ENCODE measurements around the gene OR14I1.
"Not testable (repeated sequence)": the region's sequence is repeated elsewhere in the genome, so short reads cannot be mapped to it uniquely, and the experiment has no call there.

The OR14I1 gene

GRCh38 chr1:248691567-248692155 is 10.9 kb downstream of the OR14I1 start:
- no peak for TF ChIP-seq CTCF (IDR thresholded peaks at IDR 0.05; ENCODE audit: control insufficient read depth, extremely low read depth, insufficient read depth)
- DNase-seq (ENCODE audit: low read depth), result no peak
- no peak overlapping the region for H3K4me3 ChIP-seq (ENCODE audit: low read depth, low read length)

DNA sequence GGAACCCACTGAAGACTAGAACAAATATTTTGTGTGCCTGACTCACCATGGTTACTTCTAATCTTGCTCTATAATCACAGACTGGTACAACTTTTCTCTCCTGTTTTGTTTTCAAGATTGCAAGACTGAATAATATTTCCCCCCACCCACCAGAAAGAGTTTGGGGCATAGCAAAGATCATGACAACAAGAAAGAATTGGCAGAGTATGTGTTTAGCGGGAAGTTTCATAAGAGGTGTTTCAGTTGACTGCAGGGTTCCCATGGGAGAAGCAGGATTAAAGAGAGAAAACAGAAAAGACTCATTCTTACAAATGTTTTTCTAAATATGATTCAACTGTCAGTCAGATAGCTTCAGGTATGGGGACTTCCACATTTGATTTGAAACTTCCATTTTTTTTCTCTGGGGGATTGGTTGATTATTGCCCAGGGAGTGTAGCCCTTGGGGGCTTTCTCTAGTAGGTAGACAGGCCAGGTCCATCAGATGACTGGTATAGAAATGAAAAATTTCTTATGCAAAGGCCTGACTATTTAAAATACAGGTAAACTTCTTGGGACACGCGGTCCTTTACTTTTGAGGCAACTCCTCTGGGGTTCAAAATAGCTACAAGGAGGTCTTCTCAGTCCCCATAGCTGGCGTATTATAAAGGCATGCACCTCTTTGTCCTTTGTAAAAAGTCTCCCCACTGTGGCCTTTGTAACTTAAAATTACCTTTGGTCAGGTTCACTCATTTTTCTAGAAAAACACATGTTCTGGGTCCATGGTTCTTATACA is 13.9 kb downstream of the OR14I1 start:
- no peak for DNase-seq (ENCODE audit: low read depth)
- H3K4me3 ChIP-seq (ENCODE audit: low read depth, low read length), result no peak overlapping the region
- TF ChIP-seq CTCF (IDR thresholded peaks at IDR 0.05; ENCODE audit: control insufficient read depth, extremely low read depth, insufficient read depth), result no peak

- peak; percentile 31 for DNase-seq (ENCODE audit: low read depth)
- peak; percentile 74 for TF ChIP-seq CTCF (IDR thresholded peaks at IDR 0.05; ENCODE audit: control insufficient read depth, extremely low read depth, insufficient read depth)
- H3K4me3 ChIP-seq (ENCODE audit: low read depth, low read length), result no peak overlapping the region
These were observed 15.8 kb downstream of the OR14I1 start for GRCh38 chr1:248686815-248687214.

DNA sequence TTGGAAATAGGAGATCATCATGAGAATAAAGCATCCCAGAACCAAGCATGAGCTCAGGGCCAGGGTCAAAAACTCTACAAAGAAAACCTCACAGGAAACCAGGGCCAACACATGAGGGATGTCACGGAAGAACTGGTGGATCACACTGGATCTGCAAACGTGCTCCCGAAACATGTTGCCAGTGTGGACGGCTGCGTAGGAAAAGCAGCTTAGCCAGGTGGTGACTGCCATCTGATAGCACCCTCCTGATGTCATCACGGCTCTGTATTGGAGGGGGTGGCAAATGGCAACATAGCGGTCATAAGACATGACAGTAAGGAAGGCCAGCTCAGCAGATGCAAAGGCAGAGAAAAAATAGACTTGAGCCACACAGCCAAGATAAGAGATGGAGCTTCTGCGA is 20.9 kb downstream of the OR14I1 start:
- DNase-seq (ENCODE audit: low read depth), result no peak
- H3K4me3 ChIP-seq (ENCODE audit: low read depth, low read length), result no peak overlapping the region
- no peak for TF ChIP-seq CTCF (IDR thresholded peaks at IDR 0.05; ENCODE audit: control insufficient read depth, extremely low read depth, insufficient read depth)

DNA sequence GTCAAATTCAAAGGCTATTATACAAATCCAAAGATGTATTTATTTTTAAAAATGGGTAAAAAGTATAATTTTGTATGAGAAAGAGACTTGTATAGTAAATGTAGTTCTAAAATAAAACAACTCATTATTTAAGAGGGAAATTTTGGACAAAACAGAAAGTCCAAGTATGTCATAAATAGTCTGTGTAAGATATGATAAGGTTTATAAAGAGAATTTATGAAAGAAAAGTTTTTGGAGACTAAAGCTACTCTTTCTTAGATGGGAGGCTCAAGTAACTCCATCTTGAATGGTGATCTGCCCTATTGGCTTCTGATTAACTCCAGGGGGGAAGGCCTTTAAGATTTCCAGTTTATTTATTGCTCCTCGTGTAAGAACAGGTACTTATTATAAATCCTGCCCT is 32.6 kb downstream of the OR14I1 start:
- TF ChIP-seq CTCF (IDR thresholded peaks at IDR 0.05; ENCODE audit: control insufficient read depth, extremely low read depth, insufficient read depth), result no peak
- H3K4me3 ChIP-seq (ENCODE audit: low read depth, low read length), result no peak overlapping the region
- DNase-seq (ENCODE audit: low read depth), result no peak

- DNase-seq (ENCODE audit: low read depth); H3K4me3 ChIP-seq (ENCODE audit: low read depth, low read length): not testable (repeated sequence)
These were observed 38.9 kb downstream of the OR14I1 start for GRCh38 chr1:248663453-248664328.

- H3K4me3 ChIP-seq (ENCODE audit: low read depth, low read length); DNase-seq (ENCODE audit: low read depth): not testable (repeated sequence)
These were observed 45.8 kb downstream of the OR14I1 start for GRCh38 chr1:248656797-248657196.

DNA sequence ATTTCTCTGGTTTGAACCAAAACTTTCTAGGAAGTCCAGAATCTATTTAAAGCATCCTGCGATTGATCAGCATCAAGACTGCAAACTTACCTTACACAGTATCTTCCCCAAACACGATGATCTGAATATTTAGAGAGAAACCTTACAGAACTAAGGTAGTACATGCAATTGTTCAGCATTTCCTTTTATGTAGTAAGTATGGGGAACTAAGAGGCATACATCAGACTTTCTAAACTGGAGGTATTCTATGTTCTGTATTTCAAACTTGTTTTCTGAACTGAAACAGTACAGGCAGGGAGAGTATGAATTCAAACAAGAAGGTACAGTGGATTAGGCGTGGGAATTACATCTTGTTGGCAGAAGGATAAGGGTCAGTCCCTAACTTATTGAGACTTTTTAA is 47.2 kb downstream of the OR14I1 start, which contains the start of gene OR2T27:
TSS of gene OR2T27 (minus strand) at position 175 of the 400 bp plus-strand sequence. CDS start 4,644 bp downstream, outside the sequence.
- H3K4me3 ChIP-seq (ENCODE audit: low read depth, low read length); DNase-seq (ENCODE audit: low read depth): not testable (repeated sequence)
